Natural killer cell (primary cell): ENCODE measurements around the gene MNX1. TPM values are rescaled to one million over a fixed set of nuclear protein-coding genes. Genes with fewer than 3 reads are reported as not detected.

Experiments
- ATAC-seq, 3 donors: fragments of 150-1000 bp in 2 of 3; fragments of 200-7000 bp in 1 of 3; cut with Tn5 transposase; 1 replicate in 1 of 3; 2 replicates in 2 of 3; pipeline ENCODE4 v1.10.0; 2021; ENCODE audit warnings: mild to moderate bottlenecking in 2 of 3, moderate library complexity in 2 of 3
- DNase-seq, 2 donors: peaks; one replicate each; pipeline versions ENCODE4 v3.0.0 to v3.0.0-alpha.2; 2013 to 2021; ENCODE audit warnings: mixed read lengths in 1 of 2
- H3K27ac ChIP-seq: one replicate; pipeline ENCODE4 v1.5.1; 2013; ENCODE audit warnings: mild to moderate bottlenecking, low read length
- H3K27me3 ChIP-seq: one replicate; pipeline ENCODE4 v1.6.1; 2013; ENCODE audit warnings: low read length; ENCODE audit not compliant: control insufficient read depth, insufficient read depth
- H3K36me3 ChIP-seq: one replicate; pipeline ENCODE4 v1.6.1; 2013; ENCODE audit warnings: low read length; ENCODE audit not compliant: control insufficient read depth, insufficient read depth
- H3K4me1 ChIP-seq: one replicate; pipeline ENCODE4 v1.6.1; 2013; ENCODE audit warnings: low read length; ENCODE audit not compliant: control insufficient read depth, insufficient read depth
- H3K4me3 ChIP-seq: one replicate; pipeline ENCODE4 v1.5.1; 2013; ENCODE audit warnings: low read length
- H3K9me3 ChIP-seq: one replicate; pipeline ENCODE4 v1.6.1; 2013; ENCODE audit warnings: low read length; ENCODE audit not compliant: control insufficient read depth, insufficient read depth
- H3K27ac Mint-ChIP-seq, 2 donors: one replicate each; pipeline ENCODE4 v1.8.0; 2022; ENCODE audit warnings: mild to moderate bottlenecking in 2 of 2, mixed read lengths in 2 of 2, moderate library complexity in 1 of 2
- H3K27me3 Mint-ChIP-seq, 2 donors: one replicate each; pipeline ENCODE4 v1.8.0; 2022; ENCODE audit warnings: low read depth in 2 of 2, mixed read lengths in 2 of 2
- H3K36me3 Mint-ChIP-seq: one replicate; pipeline ENCODE4 v1.8.0; 2022; ENCODE audit warnings: mixed read lengths
- H3K4me1 Mint-ChIP-seq, 2 donors: one replicate each; pipeline ENCODE4 v1.8.0; 2022; ENCODE audit warnings: mixed read lengths in 2 of 2
- H3K4me3 Mint-ChIP-seq: one replicate; pipeline ENCODE4 v1.8.0; 2022; ENCODE audit warnings: mild to moderate bottlenecking, moderate library complexity, mixed read lengths
- H3K9me3 Mint-ChIP-seq, 2 donors: one replicate each; pipeline ENCODE4 v1.8.0; 2022; ENCODE audit warnings: mixed read lengths in 2 of 2
- CTCF ChIP-seq: fragments of 200-600 bp; IDR thresholded peaks from one replicate; pipeline ENCODE4 v1.8.0; 2022; ENCODE audit warnings: antibody characterized with exemption
- WGBS: methylation state at CpG from one replicate; pipeline ENCODE4 v1.1.7; 2013; ENCODE audit warnings: missing lambda C conversion rate; ENCODE audit not compliant: insufficient coverage; 5-methylcytosine and 5-hydroxymethylcytosine counted together
- intact Hi-C: fragments of 100-400 bp; cut with micrococcal nuclease; formaldehyde crosslinking; loops from one replicate; pipeline ENCODE4 v1.14.2; 2022
- total RNA-seq, 4 donors: library from RNA; stranded (reverse); fragments of 120-200 nt in 1 of 4; gene quantifications; one replicate each; pipeline versions ENCODE4 v1.2.3 to v1.2.4, GENCODE V29; 2013 to 2022

MNX1 gene
- total RNA-seq: not detected
- not detected for total RNA-seq (2013)

GRCh38 chr7:157010588-157011332 lies at the start of gene MNX1:
TSS of gene MNX1 (minus strand) at chr7:157010663. CDS start at chr7:157010350, 313 bp downstream.
- Mint-ChIP-seq H3K36me3 (no peaks in the 10 kb centered on the region), H3K4me3 (peak within 1 kb of the TSS; percentile 47), H3K4me1 (peaks cover 0 to 5% of the 10 kb centered on the region in 2 donors), H3K27ac (no peak within 1 kb of the TSS), H3K27me3 (peaks cover 55 to 61% of the 10 kb centered on the region in 2 donors), H3K9me3 (no peaks in the 10 kb centered on the region)
- Histone ChIP-seq H3K9me3 (no peaks in the 10 kb centered on the region), H3K4me1 (peaks cover 12% of the 10 kb centered on the region), H3K27me3 (peaks cover 68% of the 10 kb centered on the region), H3K36me3 (no peaks in the 10 kb centered on the region), H3K4me3 (peak within 1 kb of the TSS; percentile 5), H3K27ac (no peak within 1 kb of the TSS)
- no peak for TF ChIP-seq CTCF
- peak in 1 of 2 donors; percentile 49 for DNase-seq
- intact Hi-C loops: no loop called here
- peak; percentile 53 to 83 (median 70) for ATAC-seq
- 2% methylated on average over 87 of the region's 87 CpGs for WGBS

- H3K4me3 ChIP-seq: no peak overlapping the region
- no peaks in the 10 kb centered on the region for H3K36me3 ChIP-seq
- Mint-ChIP-seq H3K36me3 (no peaks in the 10 kb centered on the region), H3K27me3 (peaks cover 12 to 29% of the 10 kb centered on the region in 2 donors), H3K9me3 (no peaks in the 10 kb centered on the region), H3K4me3 (no peak overlapping the region), H3K4me1 (no peaks in the 10 kb centered on the region), H3K27ac (no peak overlapping the region)
- intact Hi-C loops: no loop called here
- WGBS: 64% methylated on average over 4 of the region's 4 CpGs
- no peak for DNase-seq
- ATAC-seq: no peak
- peaks cover 2% of the 10 kb centered on the region for H3K27me3 ChIP-seq
- peaks cover 6% of the 10 kb centered on the region for H3K9me3 ChIP-seq
- no peaks in the 10 kb centered on the region for H3K4me1 ChIP-seq
- no peak for TF ChIP-seq CTCF
- H3K27ac ChIP-seq: no peak overlapping the region
These were observed 49.1 kb upstream of the MNX1 start for GRCh38 chr7:157059534-157059933.

DNA sequence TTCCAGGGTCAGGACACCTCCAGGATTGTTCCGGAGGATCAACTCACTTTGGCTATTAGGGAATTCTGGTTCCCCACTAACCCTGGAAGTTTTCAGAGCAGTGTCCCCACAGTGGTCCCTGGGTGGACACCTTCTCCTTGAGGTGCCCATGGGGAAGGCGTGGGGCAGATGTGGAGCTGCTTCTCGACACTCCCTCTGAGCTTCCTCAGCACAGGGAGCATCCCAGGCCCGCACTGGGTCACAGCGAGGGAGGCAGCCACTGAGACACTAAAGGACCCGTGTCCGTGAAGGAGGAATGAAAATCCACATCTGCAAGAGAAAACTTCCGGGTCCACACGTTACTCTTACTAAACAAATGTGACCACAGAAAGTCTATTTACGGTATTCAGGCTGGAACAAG lies 48.2 kb upstream of the MNX1 start:
- no peaks in the 10 kb centered on the region for H3K4me1 Mint-ChIP-seq
- Histone ChIP-seq H3K27me3 (peaks cover 2% of the 10 kb centered on the region), H3K4me3 (no peak overlapping the region), H3K27ac (no peak overlapping the region), H3K9me3 (peaks cover 6% of the 10 kb centered on the region), H3K36me3 (no peaks in the 10 kb centered on the region), H3K4me1 (no peaks in the 10 kb centered on the region)
- 85% methylated on average over 10 of the region's 10 CpGs for WGBS
- no peak overlapping the region for H3K27ac Mint-ChIP-seq
- ATAC-seq: no peak
- no peaks in the 10 kb centered on the region for H3K36me3 Mint-ChIP-seq
- DNase-seq: no peak
- intact Hi-C loops: no loop called here
- no peak overlapping the region for H3K4me3 Mint-ChIP-seq
- H3K9me3 Mint-ChIP-seq: no peaks in the 10 kb centered on the region
- H3K27me3 Mint-ChIP-seq: peaks cover 16 to 31% of the 10 kb centered on the region in 2 donors
- TF ChIP-seq CTCF: no peak

GRCh38 chr7:157058068-157058467 lies 47.6 kb upstream of the MNX1 start:
- H3K4me1 Mint-ChIP-seq: no peaks in the 10 kb centered on the region
- H3K9me3 Mint-ChIP-seq: no peaks in the 10 kb centered on the region
- Histone ChIP-seq H3K4me3 (no peak overlapping the region), H3K4me1 (no peaks in the 10 kb centered on the region), H3K27ac (no peak overlapping the region), H3K36me3 (no peaks in the 10 kb centered on the region), H3K9me3 (peaks cover 6% of the 10 kb centered on the region), H3K27me3 (peaks cover 2% of the 10 kb centered on the region)
- ATAC-seq (no peak), DNase-seq (no peak)
- H3K27me3 Mint-ChIP-seq: peaks cover 19 to 31% of the 10 kb centered on the region in 2 donors
- no peaks in the 10 kb centered on the region for H3K36me3 Mint-ChIP-seq
- no peak overlapping the region for H3K4me3 Mint-ChIP-seq
- intact Hi-C loops: no loop called here
- no peak overlapping the region for H3K27ac Mint-ChIP-seq
- no peak for TF ChIP-seq CTCF
- WGBS: 84% methylated on average over 8 of the region's 8 CpGs
